Esophagus muscularis mucosa (tissue), 4 donors: ENCODE measurements around the gene PLBD2. TPM values are rescaled to one million over a fixed set of nuclear protein-coding genes. Genes with fewer than 3 reads are reported as not detected.

ENCODE experiments used
- DNase-seq: peaks from one replicate; pipeline ENCODE4 v3.0.0-alpha.2; 2017; ENCODE audit errors: extremely low spot score
- H3K27ac ChIP-seq, 4 donors: fragments of 200-600 bp; sonication (generic); replicated peaks in 1 of 4; 1 replicate in 3 of 4; 2 replicates in 1 of 4; pipeline ENCODE4 v1.5.1; 2016 to 2019; ENCODE audit warnings: mild to moderate bottlenecking in 1 of 4
- H3K27me3 ChIP-seq, 4 donors: fragments of 200-600 bp; sonication (generic); one replicate each; pipeline versions ENCODE4 v1.5.1 to v1.6.0; 2016 to 2019
- H3K36me3 ChIP-seq, 4 donors: fragments of 200-600 bp; sonication (generic); one replicate each; pipeline ENCODE4 v1.5.1; 2016 to 2019
- H3K4me1 ChIP-seq, 4 donors: fragments of 200-600 bp; sonication (generic); one replicate each; pipeline ENCODE4 v1.5.1; 2016 to 2019
- H3K4me3 ChIP-seq, 4 donors: fragments of 200-600 bp; sonication (generic); 1 replicate in 2 of 4; 2 replicates in 2 of 4; pipeline ENCODE4 v1.5.1; 2016 to 2019; ENCODE audit warnings: mild to moderate bottlenecking in 4 of 4, moderate library complexity in 1 of 4
- H3K9me3 ChIP-seq, 4 donors: fragments of 200-600 bp; sonication (generic); 1 replicate in 3 of 4; 2 replicates in 1 of 4; pipeline ENCODE4 v1.5.1; 2016 to 2019
- EP300 ChIP-seq: sonication (generic); formaldehyde crosslinking; IDR thresholded peaks from one replicate; pipeline ENCODE4 v1.6.1; 2017; ENCODE audit warnings: antibody characterized with exemption
- POLR2A ChIP-seq: fragments of 450-650 bp; IDR thresholded peaks from one replicate; pipeline ENCODE4 v1.6.1; 2017; ENCODE audit warnings: antibody characterized with exemption, moderate library complexity, mild to moderate bottlenecking, low read depth
- POLR2AphosphoS5 ChIP-seq, 2 donors: sonication (generic); formaldehyde crosslinking; IDR thresholded peaks; one replicate each; pipeline ENCODE4 v1.6.1; 2017; ENCODE audit warnings: antibody characterized with exemption in 2 of 2
- WGBS: methylation state at CpG from one replicate; pipeline ENCODE4 v1.1.5; 2018; 5-methylcytosine and 5-hydroxymethylcytosine counted together
- intact Hi-C: fragments of 100-400 bp; cut with DNase I; formaldehyde crosslinking; loops from one replicate; pipeline ENCODE4 v1.15.1; 2023
- total RNA-seq, 4 donors: library from RNA; depleted of rRNA; stranded (reverse); fragments of >200 nt; gene quantifications; one replicate each; pipeline versions ENCODE4 v1.1.0 to v1.2.1, GENCODE V29; 2016
- TF ChIP-seq, protein P1 (sequence below), 3 experiments: fragments of 200-600 bp in 2 of 3; fragments of 450-650 bp in 1 of 3; sonication (generic) in 2 of 3; IDR thresholded peaks; one replicate each; pipeline ENCODE4 v1.5.1; 2017 to 2019; ENCODE audit warnings: antibody characterized with exemption in 3 of 3, mild to moderate bottlenecking in 2 of 3, moderate library complexity in 1 of 3

The PLBD2 gene
- total RNA-seq, 4 donors from 2014 or later = 30.2 to 60.9 (median 33.1) TPM

DNA sequence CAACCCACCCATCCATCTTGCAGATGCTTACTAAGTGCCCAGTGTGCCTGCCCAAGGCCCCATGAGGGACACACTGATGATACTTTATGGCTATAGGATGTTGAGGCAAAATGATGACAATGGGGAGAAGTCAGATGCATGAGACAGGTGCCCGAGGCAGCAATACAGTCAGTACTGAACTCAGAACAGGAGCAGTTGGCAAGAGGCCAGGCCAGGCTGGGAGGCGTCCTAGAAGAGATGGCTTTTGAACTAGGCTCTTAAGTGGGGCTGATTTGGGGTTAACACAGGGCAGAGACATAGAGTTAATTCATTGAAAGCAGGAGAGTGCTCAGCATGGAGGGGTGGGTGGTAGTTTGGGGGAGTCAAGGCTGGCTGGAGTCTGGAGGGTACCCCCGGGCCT lies 15.6 kb downstream of the PLBD2 start:
- WGBS = 93% methylated on average over 3 of the region's 3 CpGs
- no peak for TF ChIP-seq EP300
- no peak for TF ChIP-seq POLR2A
- TF ChIP-seq POLR2AphosphoS5 (IDR thresholded peaks at IDR 0.05) = no peak
- TF ChIP-seq, protein P1, sequence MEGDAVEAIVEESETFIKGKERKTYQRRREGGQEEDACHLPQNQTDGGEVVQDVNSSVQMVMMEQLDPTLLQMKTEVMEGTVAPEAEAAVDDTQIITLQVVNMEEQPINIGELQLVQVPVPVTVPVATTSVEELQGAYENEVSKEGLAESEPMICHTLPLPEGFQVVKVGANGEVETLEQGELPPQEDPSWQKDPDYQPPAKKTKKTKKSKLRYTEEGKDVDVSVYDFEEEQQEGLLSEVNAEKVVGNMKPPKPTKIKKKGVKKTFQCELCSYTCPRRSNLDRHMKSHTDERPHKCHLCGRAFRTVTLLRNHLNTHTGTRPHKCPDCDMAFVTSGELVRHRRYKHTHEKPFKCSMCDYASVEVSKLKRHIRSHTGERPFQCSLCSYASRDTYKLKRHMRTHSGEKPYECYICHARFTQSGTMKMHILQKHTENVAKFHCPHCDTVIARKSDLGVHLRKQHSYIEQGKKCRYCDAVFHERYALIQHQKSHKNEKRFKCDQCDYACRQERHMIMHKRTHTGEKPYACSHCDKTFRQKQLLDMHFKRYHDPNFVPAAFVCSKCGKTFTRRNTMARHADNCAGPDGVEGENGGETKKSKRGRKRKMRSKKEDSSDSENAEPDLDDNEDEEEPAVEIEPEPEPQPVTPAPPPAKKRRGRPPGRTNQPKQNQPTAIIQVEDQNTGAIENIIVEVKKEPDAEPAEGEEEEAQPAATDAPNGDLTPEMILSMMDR (IDR thresholded peaks at IDR 0.05) = no peak
- no peaks in the 10 kb centered on the region for H3K9me3 ChIP-seq
- H3K27ac ChIP-seq = no peak overlapping the region
- H3K36me3 ChIP-seq = peaks cover 23 to 89% (median 68%) of the 10 kb centered on the region in 4 donors
- no peak overlapping the region for H3K4me3 ChIP-seq
- no peaks in the 10 kb centered on the region for H3K4me1 ChIP-seq
- intact Hi-C loops = no loop called here
- DNase-seq = no peak
- no peaks in the 10 kb centered on the region for H3K27me3 ChIP-seq

DNA sequence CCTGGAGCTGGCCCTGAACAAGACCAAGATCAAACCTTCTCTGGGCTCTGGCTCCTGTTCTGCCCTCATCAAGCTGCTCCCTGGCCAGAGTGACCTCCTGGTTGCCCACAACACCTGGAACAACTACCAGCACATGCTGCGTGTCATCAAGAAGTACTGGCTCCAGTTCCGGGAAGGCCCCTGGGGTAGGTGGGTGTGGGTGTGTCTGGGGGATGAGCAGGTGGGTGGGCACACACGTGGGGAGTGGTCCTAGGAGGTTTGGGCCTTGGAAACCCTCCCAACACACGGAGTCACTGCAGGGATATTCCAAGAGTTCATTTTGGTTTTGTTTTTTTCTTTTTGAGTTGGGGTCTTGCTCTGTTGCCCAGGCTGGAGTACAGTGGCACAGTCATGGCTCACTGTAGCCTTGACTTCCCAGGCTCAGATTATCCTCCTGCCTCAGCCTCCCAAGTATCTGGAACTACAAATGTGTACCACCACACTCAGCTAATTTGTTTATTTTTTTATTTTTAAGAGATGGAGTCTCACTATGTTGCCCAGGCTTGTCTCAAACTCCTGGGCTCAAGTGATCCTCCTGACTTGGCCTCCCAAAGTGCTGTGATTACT lies 16.5 kb downstream of the PLBD2 start:
- Histone ChIP-seq H3K9me3 (no peaks in the 10 kb centered on the region), H3K4me3 (no peak overlapping the region), H3K36me3 (peaks cover 23 to 92% (median 67%) of the 10 kb centered on the region in 4 donors), H3K27me3 (no peaks in the 10 kb centered on the region), H3K4me1 (no peaks in the 10 kb centered on the region), H3K27ac (no peak overlapping the region)
- no peak for DNase-seq
- intact Hi-C loops = no loop called here
- WGBS = 89% methylated on average over 4 of the region's 4 CpGs
- TF ChIP-seq POLR2A = no peak
- TF ChIP-seq, protein P1 (IDR thresholded peaks at IDR 0.05) = no peak
- no peak for TF ChIP-seq POLR2AphosphoS5 (IDR thresholded peaks at IDR 0.05)
- TF ChIP-seq EP300 = no peak

- H3K4me3 ChIP-seq = no peak overlapping the region
- intact Hi-C loops = no loop called here
- H3K4me1 ChIP-seq = no peaks in the 10 kb centered on the region
- no peak overlapping the region for H3K27ac ChIP-seq
- no peaks in the 10 kb centered on the region for H3K9me3 ChIP-seq
- no peak for TF ChIP-seq POLR2A
- no peak for TF ChIP-seq POLR2AphosphoS5 (IDR thresholded peaks at IDR 0.05)
- TF ChIP-seq, protein P1 (IDR thresholded peaks at IDR 0.05) = no peak
- TF ChIP-seq EP300 = no peak
- WGBS = 83% methylated on average over 3 of the region's 3 CpGs
- H3K36me3 ChIP-seq = peaks cover 29 to 99% (median 81%) of the 10 kb centered on the region in 4 donors
- DNase-seq = no peak
- H3K27me3 ChIP-seq = no peaks in the 10 kb centered on the region
Measured at GRCh38 chr12:113378291-113378690, 19.9 kb downstream of the PLBD2 start.

GRCh38 chr12:113381220-113381619 lies 22.8 kb downstream of the PLBD2 start:
- no peak for TF ChIP-seq POLR2AphosphoS5 (IDR thresholded peaks at IDR 0.05)
- H3K27ac ChIP-seq = no peak overlapping the region
- H3K36me3 ChIP-seq = peaks cover 32 to 99% (median 81%) of the 10 kb centered on the region in 4 donors
- H3K4me1 ChIP-seq = no peaks in the 10 kb centered on the region
- no peak for DNase-seq
- H3K27me3 ChIP-seq = no peaks in the 10 kb centered on the region
- no peaks in the 10 kb centered on the region for H3K9me3 ChIP-seq
- intact Hi-C loops = no loop called here
- H3K4me3 ChIP-seq = no peak overlapping the region
- 85% methylated on average over 11 of the region's 11 CpGs for WGBS

DNA sequence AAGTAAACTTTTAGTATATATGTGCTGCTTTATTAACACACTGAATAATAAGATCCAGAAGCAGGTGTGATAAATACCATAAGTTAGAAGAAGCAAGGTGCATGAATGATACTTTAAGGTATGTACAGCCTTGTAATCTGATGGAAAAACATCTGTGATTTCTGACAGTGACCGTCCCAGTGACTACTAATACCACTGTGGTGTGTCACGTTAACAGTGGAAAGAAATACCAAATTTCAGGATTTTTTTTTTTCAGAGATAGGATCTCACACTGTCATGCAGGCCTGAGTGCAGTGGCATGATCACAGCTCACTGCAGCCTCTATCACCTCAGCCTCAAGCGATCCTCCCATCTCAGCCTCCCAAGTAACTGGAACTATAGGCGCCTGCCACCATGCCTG lies 23.8 kb downstream of the PLBD2 start:
- DNase-seq = no peak
- H3K36me3 ChIP-seq = peaks cover 32 to 99% (median 81%) of the 10 kb centered on the region in 4 donors
- intact Hi-C loops = no loop called here
- no peak overlapping the region for H3K4me3 ChIP-seq
- no peak for TF ChIP-seq POLR2AphosphoS5 (IDR thresholded peaks at IDR 0.05)
- TF ChIP-seq POLR2A = no peak
- TF ChIP-seq, protein P1 (IDR thresholded peaks at IDR 0.05) = no peak
- no peak for TF ChIP-seq EP300
- 90% methylated on average over 4 of the region's 4 CpGs for WGBS
- H3K27ac ChIP-seq = no peak overlapping the region
- no peaks in the 10 kb centered on the region for H3K4me1 ChIP-seq
- no peaks in the 10 kb centered on the region for H3K27me3 ChIP-seq
- no peaks in the 10 kb centered on the region for H3K9me3 ChIP-seq
